ENCODE measurements around the gene OAS3.
A peak's percentile ranks its signal among the peaks of the same experiment; 100 is the strongest.
"Not testable (repeated sequence)": the region's sequence is repeated elsewhere in the genome, so short reads cannot be mapped to it uniquely, and the experiment has no call there.

Gene OAS3

GRCh38 chr12:112937741-112938719, at the start of gene OAS3:
Gene OAS3, plus strand, starts transcription at chr12:112938474. Its CDS starts 57 bp downstream, at chr12:112938531.
- no peak for DNase-seq

GRCh38 chr12:112891093-112892024, 46.9 kb upstream of the OAS3 start:
- DNase-seq = no peak

- no peak for DNase-seq
Observed at GRCh38 chr12:112892856-112893255, 45.4 kb upstream of the OAS3 start.

DNA sequence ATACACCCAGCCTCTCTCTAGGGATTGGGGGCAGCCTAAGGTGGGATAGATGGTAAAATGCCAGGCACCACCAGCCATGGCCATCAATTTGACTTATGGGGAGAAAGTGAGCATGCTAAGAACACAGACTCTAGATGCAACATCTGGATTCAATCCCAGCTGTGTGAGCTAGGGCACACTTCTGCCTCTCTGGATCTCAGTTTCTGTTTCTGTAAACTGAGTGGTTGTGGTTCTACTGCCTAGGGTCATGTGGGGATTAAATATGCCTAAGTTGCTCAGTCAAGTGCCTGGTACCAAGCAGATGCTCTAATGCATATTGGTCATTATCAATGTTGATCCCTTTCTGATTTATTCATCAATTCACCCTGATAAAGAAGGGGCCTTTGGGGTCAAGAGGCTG, 44.1 kb upstream of the OAS3 start:
- DNase-seq = no peak

DNA sequence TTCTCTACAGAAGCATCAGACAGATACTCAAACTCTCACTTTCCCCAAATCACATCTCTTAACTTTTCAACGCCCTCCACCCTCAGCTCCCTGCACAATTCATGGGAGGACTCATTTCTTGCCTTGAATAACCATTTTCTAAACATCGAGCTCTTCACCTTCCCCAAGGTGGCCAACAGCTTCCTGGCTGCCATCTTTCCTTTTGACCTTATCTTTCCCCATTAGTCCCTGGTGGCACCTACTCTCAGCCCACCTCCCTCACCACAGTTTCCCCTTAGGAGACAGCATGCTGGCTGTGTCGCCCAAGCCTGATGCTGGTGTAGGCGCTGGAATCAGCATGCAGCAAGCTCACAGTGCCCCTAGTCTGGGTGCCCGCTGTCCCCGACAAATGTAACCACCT, 39.9 kb upstream of the OAS3 start:
- no peak for DNase-seq

- DNase-seq = no peak
Observed at GRCh38 chr12:112900298-112901145, 37.8 kb upstream of the OAS3 start.

DNA sequence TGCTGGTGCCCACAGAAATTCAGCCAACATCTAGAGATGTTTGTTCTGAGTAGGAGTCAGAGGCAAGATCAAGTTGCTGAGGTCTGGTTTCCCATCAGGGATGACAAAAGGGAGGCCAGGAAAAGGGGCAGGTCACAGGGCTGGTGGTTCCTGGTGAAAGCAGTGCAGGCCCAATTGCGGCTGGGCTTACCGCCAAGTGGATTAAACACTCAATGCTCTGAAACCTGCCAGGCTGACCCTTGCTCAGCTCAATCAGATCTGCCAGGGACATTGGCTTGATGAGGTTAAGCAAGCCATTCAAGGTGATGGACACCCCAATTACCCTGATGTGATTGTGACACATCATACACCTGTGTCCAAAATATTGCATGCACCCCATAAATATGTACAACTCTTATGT, 37.0 kb upstream of the OAS3 start:
- no peak for DNase-seq

DNA sequence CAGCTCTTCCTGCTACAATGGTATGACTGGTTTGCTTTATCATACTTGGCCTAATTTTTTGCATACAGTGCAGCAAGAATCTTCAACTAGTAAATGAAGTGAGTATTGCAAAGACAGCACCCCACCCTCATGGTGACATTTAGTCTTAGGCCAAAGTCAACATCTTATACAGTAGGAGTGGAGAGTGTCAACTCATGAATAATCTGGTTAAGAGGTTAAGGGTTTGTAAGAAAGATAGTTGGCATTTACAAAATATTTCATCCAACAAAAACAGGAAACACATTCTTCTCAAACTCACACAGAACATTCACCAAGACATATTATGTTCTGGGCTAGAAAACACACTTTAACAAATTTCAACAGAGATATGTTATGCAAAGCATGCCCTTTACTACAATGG, 33.7 kb upstream of the OAS3 start:
- DNase-seq = no peak

DNA sequence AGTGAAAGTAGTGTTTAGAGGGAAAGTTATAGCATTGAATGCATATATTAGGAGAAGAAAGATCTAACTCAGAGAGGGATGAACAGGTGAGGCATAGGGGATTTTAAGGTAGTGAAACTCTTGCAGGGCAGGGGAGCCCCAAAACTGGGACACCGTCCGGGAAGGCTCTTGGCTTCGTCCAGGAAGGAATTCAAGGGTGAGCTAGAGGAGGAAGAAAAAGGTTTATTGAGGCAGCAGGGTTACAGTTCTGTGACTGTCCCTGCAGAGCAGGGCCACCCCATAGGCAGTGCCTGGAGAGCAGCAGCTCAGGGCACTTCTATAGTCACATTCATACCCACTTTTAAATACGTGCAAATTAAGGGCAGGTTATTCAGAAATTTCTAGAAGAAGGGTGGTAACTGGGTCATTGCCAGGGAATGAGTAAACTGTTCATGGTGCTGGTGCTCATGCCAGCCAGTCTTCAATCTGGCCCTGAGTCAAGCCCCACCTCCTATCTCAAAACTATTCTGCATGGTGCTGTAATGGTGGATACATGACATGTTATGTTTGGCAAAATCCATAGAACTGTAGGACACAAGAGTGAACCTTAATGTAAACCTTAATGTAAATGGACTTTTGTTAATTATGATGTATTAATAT, 32.7 kb upstream of the OAS3 start:
- DNase-seq = no peak

- DNase-seq = peak; percentile 55
Observed at GRCh38 chr12:112906712-112907414, 31.4 kb upstream of the OAS3 start, which contains the start of gene OAS1. Gene OAS1, plus strand, starts transcription at chr12:112906962. Its CDS starts 78 bp downstream, at chr12:112907040.

- no peak for DNase-seq
Observed at GRCh38 chr12:112907415-112908157, 30.7 kb upstream of the OAS3 start.

GRCh38 chr12:112908548-112908947, 29.7 kb upstream of the OAS3 start:
- no peak for DNase-seq

DNA sequence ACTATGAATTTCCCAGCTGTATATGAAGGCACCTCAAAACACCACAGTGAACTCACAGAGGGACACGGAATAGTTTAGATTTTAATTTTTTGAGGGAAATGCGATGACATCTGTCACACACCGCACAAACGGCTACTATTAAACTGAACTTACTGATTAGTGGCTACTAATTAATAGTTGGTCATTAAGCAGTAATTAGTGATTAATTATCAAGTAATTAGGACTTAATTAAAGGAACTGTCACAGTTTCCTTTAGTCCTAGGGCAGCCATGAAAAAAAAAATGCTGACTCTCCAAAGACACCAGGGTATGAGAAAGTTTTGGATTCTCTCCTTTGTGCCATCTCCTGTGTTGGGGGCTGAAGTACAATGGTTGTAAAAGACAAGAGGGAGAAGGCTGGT, 28.6 kb upstream of the OAS3 start:
- no peak for DNase-seq

DNA sequence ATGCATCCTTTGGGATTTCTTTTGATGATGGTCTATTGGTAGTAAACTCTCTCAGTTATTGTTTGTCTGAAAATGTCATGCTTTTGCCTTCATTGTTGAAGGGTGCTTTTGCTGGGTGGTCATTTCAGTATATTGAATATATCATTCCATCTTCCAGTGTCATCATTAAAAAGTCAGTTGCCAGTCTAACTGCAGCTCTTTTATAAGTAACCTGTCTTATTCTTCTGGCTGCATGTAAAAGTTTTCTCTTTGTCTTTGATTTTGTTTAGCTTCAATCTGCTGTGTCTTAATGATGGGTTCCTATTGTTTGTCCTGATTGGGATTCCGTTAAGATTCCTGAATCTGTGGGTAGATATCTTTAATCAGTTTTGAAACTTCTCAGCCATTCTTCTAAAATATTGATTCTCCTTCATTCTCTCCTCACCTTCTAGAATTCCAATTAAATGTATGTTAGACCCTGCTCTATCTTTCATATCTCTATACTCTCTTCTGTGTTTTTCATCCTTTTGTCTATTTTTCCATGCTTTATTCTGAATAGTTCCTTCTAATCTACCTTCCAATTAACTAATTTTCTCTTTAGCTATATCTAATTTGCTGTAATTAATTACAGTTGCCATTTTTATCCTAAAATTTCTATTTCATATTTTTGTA, 25.1 kb upstream of the OAS3 start:
- DNase-seq = no peak

- DNase-seq = not testable (repeated sequence)
Observed at GRCh38 chr12:112913888-112914287, 24.4 kb upstream of the OAS3 start.

GRCh38 chr12:112916270-112916669, 22.0 kb upstream of the OAS3 start:
- no peak for DNase-seq

DNA sequence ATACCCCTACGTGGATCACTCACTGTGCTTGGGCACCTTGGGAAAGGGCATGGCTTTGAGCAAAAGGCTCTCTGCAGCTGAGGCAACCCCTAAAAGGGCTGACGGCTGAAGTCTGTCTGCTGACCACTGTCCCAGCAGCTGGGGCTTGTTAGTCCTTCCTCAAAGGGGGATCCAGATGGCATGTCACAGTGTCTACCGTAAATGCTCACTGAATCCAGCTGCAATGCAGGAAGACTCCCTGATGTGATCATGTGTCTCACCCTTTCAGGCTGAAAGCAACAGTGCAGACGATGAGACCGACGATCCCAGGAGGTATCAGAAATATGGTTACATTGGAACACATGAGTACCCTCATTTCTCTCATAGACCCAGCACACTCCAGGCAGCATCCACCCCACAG, 19.2 kb upstream of the OAS3 start:
- DNase-seq = no peak

DNA sequence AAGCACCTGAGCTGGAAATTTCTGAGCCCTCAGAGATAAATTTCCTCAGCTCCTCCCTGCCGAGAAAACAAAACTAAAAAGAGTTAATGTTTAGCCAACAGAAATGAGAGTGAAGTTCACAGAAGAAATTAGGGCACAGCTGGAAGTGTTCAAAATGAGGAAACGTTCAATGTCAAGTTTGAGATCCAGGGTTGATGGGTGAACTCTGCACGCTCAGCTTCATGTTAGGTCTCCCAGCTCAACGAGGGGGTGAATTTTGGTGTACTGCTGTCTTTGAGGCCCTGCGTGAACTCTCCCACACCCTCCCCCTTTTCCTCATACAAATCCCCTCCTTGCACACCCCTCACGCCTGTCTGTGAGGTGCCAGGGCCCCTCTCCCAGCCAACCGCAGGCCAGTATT, 13.3 kb upstream of the OAS3 start:
- DNase-seq = no peak

DNA sequence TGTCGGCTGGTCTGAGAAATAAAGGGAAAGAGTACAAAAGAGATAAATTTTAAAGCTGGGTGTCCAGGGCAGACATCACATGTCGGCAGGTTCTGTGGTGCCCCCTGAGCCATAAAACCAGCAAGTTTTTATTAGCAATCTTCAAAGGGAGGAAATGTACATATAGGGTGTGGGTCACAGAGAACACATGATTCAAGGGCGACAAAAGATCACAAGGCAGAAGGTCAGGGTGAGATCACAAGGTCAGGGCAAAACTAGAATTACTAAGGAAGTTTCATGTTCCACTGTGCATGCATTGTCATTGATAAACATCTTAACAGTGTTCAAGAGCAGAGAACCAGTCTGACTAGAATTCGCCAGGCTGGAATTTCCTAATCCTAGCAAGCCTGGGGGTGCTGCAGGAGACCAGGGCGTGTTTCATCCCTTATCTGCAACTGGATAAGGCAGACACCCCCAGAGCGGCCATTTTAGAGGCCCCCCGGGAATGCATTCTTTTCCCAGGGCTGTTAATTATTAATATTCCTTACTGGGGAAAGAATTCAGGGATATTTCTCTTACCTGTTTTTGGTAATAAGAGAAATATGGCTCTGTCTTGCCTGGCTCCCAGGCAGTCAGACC, 11.7 kb upstream of the OAS3 start:
- not testable (repeated sequence) for DNase-seq

- DNase-seq = no peak
Observed at GRCh38 chr12:112927475-112927874, 10.8 kb upstream of the OAS3 start.
